ENCODE data around the gene C5AR2.
"Not testable (repeated sequence)": the region's sequence is repeated elsewhere in the genome, so short reads cannot be mapped to it uniquely, and the experiment has no call there.

The C5AR2 gene

DNA sequence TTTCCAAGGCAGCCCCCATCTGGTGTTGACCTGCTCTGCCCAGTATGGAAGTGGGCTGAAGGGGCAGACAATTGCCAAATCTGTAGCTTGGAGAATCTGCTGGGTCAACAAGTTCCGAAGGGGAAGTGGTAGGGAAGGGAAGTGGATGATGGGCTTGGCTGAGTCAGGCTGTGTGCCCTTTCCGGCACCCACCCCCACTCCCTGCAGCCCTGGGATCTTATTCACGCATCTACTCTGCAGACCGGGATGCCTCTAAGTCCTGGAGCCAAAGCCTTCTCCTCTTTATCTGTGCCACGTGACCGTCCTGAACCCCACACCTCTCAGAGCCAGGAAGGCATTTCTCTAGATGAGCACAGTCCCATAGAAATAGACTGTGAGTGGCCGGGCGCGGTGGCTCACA lies 7.5 kb upstream of the C5AR2 start:
- no peak for DNase-seq

DNA sequence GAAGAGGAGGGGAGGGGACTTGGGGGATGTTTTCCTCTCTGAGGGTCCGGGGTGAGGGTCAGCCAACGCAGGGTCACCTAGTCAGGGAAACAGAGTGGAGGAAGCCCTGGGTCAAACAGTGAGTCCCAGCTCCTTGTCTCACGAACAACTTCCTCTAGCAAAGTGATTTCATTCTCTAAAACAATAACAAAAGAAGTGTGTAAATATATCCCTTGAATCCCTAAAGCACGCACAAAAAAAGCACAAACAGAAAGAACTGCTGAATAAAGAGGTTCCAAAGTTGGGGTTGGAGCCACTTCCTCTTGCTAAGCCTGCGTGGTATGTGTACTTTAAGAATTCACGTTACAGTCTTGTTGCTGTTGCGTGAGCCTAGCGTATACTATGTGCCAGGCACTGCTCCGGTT lies 1.5 kb upstream of the C5AR2 start:
- DNase-seq, result no peak

DNA sequence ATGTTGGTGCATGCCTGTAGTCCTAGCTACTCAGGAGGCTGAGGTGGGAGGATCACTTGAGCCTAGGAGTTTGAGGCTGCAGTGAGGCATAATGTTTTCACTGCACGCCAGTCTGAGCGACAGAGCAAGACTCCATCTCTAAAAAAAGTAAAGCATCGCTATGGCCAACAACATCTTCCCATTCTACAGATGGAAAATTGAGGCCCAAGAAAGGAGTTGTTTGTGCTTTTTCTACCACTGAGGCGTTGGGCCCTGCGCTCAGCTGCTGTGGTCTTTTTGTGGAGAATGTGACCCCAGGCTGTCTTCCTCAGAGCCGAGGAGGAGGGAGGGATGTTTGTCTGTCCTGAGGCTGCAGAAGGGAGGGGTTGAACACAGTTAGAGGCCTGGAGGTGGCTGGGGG lies 485 bp upstream of the C5AR2 start:
- DNase-seq, result no peak

DNA sequence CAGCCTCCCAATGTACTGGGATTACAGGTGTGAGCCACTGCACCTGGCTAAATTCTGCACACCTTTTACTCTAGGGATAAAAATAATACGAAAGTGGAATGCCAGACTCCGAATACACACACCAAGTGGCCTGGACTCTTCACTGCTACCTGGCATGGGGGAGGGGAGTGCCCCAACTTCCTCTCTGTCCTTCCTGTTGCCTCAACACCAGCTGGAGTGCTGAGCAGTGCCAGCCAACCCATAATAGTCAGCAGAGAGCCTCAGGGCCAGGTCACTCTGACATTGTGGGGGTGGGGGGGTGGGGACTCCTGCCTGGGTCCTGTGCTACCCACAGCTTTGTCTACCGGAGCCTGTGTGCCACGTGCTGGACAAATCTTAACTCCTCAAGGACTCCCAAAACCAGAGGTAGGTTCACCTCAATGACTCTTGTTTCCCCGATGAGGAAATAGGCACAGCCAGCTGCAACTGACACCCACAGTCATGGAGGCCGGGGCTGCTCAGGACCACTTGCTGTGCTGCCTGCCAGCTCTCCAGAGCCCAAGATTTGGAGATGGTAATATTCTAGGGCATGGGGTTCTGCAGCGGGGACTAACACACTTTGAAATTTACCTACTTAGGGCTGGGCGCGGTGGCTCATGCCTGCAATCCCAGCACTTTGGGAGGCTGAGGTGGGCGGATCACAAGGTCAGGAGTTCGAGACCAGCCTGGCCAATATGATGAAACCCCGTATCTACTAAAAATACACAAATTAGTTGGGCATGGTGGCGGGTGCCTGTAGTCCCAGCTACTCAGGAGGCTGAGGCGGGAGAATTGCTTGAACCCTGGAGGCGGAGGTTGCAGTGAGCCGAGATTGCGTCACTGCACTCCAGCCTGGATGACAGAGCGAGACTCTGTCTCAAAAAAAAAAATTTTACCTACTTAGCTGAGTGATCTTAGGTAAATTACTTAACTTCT lies 5.1 kb downstream of the C5AR2 start:
- DNase-seq, result not testable (repeated sequence)

DNA sequence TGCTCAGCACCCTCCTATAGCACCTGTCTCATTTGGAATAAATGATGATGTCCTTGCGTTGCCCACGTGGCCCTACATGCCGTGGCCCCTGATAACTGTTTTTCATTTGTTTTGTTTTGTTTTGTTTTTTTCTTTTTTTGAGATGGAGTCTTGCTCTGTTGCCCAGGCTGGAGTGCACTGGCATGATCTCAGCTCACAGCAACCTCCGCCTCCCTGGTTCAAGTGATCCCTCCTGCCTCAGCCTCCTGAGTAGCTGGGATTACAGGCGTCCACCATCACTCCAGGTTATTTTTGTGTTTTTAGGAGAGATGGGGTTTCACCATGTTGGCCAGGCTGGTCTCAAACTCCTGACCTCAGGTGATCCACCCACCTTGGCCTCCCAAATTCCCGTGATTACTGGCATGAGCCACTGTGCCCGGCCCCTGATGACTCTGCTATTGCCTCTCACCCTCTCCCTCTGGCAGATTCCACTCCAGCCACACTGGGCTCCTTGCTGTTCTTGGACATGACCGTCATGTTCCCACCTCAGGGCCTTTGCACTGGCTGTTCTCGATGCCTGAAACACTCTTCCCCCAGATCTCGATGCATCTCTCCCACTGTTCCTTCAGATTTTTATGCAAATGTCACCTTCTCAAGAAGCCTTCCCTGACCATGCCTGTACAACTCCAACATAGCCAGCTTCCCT lies 7.4 kb downstream of the C5AR2 start:
- no peak for DNase-seq

DNA sequence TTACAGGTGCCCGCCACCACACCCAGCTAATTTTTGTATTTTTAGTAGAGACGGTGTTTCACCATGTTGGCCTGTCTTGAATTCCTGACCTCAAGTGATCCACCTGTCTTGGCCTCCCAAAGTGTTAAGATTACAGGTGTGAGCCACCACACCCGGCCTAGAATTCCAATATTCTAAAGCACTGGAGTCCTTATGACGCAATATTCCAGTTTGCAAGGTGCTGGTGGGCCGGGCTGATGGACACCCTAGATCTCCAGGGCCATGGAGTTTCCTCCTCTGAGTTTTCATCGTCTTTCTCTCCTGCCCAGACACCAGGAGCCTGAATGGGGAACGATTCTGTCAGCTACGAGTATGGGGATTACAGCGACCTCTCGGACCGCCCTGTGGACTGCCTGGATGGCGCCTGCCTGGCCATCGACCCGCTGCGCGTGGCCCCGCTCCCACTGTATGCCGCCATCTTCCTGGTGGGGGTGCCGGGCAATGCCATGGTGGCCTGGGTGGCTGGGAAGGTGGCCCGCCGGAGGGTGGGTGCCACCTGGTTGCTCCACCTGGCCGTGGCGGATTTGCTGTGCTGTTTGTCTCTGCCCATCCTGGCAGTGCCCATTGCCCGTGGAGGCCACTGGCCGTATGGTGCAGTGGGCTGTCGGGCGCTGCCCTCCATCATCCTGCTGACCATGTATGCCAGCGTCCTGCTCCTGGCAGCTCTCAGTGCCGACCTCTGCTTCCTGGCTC lies 8.7 kb downstream of the C5AR2 start:
- no peak for DNase-seq

DNA sequence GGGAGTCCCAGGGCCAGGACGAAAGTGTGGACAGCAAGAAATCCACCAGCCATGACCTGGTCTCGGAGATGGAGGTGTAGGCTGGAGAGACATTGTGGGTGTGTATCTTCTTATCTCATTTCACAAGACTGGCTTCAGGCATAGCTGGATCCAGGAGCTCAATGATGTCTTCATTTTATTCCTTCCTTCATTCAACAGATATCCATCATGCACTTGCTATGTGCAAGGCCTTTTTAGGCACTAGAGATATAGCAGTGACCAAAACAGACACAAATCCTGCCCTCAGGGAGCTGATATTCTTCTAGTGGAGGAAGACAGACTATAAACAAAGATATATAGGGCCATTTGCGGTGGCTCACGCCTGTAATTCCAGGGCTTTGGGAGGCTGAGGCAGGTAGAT lies 9.8 kb downstream of the C5AR2 start:
- no peak for DNase-seq

DNA sequence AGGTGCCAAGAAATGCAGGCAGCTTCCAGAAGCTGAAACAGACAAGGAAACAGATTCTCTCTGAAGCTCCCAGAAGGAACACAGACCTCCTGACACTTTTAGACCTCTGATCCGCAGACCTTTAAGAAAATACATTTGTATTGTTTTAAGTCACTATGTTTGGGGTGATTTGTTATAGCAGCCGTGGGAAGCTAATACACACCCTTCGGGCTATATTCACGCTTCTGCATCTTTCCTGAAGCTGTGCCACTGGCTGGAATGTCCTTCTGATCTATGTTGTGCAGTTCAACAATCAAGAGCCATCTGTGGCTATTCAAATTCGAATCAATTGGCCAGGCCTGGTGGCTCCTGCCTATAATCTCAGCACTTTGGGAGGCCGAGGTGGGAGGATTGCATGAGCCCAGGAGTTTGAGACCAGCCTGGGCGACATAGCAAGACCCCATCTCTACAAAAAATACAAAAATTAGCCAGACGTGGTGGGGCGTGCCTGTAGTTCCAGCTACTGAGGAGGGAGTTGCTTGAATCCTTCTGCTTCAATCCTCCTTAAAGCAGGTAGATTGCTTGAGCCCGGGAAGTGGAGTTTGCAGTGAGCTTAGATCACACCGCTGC lies 11.3 kb downstream of the C5AR2 start:
- no peak for DNase-seq

DNA sequence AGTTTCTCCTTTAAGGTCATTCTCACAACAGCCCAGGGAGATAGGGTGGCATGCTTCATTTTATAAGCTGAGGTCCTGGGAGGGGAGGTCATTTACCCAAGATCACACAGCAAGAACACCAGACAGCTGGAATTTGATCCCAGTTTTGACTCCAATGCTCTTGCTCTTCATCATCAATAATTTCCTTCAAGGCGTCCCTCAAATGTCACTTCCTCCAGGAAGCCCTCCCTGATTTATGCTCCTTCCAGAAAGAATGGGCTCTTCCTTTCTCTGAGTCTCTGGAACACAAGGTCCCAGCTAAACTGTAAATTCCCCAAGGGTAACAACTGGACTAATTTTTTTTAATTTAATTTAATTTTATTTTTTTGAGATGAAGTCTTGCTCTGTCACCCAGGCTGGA lies 12.4 kb downstream of the C5AR2 start:
- DNase-seq, result no peak

DNA sequence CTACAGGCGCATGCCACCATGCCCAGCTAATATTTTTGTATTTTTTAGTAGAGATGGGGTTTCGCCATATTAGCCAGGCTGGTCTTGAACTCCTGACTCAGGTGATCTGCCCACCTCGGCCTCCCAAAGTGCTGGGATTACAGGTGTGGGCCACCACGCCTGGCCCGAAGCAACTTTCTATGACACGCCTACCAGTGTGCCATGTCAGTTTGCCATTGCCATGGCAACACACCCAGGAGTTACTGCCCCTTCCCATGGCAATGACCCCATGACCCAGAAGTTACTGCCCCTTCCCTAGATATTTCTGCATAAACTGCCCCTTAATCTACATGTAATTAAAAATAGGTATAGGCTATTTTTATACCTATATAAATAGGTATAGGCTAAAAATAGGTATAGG lies 14.0 kb downstream of the C5AR2 start:
- not testable (repeated sequence) for DNase-seq

DNA sequence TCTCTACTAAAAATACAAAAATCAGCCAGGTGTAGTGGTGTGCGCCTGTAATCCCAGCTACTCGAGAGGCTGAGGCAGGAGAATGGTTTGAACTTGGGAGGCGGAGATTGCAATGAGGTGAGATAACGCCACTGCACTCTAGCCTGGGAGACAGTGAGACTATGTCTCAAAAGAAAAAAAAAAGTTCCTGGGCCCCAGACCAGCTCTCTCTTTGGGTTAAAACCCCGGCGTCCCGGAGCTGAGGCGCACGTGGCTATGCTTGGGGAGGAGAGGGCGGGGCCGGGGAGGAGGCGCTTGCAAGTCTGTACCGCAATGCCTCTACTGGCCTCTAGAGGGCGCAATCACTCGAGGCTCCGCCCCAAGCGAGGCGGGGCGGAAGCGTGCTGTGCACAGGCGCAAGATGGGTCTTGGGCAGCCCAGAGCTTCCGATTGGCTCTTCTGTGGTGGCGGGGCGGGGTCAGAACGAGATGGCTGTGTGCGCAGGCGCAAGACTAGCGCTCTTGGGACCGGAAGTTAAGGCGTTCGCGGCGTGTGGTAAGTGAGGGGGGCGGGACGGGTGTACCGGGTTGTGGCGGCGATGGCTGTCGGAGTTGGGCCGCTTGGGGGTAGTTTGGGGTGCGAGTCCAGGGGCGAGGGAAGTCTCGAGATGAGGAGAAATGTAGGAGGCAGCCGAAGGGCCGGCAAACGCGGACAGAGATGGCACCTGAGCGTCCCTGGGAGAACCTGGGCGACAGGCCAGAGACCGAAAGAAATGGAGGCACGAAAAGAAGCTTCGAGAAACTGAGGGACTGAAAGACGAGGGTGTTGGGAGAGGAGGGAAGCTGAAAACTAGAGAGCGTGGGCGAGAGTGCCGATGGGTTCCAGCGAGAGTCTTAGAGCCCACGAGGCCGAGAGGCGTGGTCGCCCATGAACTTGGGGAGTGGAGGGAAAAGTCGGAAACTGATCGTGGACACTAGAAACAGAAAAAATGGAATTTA lies 17.1 kb downstream of the C5AR2 start, which contains the start of gene DHX34:
DHX34 (plus strand) TSS at position 497 of the 977 bp plus-strand sequence. CDS start 3,716 bp downstream, outside the sequence.
- DNase-seq, result peak; percentile 46 to 78

DNA sequence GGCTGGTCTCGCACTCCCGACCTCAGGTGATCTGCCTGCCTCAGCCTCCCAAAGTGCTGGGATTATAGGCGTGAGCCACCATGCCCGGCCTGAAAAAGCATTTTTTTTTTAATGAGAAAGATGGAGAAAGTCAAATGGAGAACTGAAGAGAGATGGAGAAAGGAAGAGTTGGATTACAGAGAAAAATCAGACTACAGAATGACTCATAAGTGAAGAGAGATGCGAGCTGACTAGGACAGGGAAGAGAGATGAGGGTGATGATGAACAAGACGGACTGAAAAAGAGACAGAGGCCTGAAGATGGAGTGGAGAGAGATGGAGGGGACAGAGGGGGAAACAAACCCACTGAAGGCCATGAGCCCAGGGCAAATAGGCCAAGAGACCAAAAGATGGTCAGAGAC lies 18.7 kb downstream of the C5AR2 start:
- DNase-seq, result no peak

DNA sequence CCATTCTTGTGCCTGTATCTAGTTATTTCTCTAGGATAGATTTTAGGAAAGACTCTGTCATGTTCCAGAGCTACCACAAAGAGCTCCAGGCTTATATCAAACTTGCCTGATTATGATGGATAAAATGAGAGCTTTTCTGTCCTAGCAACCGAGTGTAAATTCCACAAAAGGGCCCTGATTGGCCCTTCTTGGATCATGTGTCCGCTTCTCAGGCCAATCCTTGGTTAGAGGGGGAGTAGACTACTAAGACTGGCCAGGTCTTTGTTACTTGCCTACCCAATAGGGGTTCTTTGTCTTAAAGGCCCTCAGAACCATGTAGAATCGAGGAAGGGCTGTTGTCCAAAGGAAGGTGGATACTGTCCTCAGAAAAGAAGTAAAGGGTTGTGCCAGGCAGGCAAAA lies 19.6 kb downstream of the C5AR2 start:
- DNase-seq, result no peak

DNA sequence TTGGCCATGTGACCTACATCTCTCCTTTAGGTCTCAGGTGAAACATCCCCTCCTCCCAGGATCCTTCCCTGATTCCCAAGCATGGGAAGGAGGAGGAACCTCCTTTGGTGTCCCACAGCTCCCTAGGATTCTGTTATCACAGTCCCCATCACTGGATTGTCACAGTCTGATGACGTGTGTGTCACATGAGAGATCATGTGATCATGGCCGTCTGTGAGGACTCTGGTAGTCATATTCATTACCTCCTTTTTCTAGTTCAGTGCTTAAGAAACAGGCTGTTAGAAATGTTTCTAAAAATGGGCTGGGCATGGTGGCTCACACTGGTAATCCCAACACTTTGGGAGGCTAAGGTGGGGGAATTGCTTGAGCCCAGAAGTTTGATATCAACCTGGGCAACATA lies 20.1 kb downstream of the C5AR2 start:
- no peak for DNase-seq

DNA sequence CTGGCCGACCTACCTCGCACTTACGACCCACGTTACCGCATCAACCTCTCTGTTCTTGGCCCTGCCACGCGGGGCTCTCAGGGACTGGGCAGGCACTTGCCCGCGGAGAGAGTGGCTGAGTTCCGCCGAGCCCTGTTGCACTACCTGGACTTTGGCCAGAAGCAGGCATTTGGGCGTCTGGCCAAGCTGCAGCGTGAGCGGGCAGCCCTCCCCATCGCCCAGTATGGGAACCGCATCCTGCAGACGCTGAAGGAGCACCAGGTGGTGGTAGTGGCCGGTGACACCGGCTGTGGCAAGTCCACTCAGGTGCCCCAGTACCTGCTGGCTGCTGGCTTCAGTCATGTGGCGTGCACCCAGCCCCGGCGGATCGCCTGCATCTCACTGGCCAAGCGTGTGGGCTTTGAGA lies 21.3 kb downstream of the C5AR2 start:
- no peak for DNase-seq

DNA sequence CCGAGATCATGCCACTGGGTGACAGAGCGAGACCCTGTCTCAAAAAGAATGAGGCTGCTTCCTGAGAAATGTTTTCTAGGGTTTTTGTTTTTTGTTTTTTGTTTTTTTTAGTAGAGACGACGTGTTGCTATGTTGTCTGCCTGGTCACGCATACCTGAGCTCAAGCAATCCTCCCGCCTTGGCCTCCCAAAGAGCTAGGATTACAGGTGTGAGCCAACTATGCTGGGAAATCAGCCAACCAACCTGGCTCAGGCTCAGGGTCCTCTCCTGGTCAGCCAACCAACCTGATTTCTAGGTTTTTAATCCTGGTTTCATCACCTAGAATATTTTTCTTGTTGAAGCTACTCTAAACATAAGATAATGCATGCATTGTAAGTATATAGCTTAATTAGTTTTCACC lies 24.9 kb downstream of the C5AR2 start:
- DNase-seq, result no peak

DNA sequence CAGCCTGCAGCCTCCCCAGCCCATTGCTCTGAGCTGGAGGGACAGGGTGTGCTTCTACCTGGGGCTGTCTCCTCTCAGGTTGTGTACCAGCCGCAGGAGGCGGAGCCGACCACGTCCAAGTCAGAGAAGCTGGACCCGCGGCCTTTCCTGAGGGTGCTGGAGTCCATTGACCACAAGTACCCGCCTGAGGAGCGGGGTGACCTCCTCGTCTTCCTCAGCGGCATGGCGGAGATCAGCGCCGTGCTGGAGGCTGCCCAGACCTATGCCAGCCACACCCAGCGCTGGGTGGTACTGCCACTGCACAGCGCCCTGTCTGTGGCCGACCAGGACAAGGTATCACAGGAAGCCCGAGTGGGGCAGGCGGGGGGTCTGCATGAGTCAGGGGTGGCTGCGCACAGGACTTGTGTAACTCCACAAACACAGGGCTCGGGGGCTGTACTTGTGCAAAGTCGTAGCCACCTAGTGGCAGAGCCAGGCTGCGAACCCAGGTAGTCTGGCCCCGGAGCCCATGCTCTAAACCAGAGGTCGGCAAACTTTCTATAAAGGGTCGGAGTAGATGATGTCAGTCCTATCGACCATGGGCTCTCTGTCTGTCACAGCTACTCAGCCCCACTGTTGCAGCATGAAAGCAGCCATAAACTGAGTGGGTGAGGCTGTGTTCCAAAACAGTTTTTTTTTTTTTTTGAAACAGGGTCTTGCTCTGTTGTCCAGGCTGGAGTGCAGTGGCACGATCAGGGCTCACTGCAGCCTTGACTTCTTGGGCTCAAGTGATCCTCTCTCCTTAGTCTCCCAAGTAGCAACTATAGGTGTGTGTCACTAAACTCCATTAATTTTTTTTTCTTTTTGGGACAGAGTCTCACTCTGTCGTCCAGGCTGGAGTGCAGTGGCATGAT lies 26.1 kb downstream of the C5AR2 start:
- no peak for DNase-seq

DNA sequence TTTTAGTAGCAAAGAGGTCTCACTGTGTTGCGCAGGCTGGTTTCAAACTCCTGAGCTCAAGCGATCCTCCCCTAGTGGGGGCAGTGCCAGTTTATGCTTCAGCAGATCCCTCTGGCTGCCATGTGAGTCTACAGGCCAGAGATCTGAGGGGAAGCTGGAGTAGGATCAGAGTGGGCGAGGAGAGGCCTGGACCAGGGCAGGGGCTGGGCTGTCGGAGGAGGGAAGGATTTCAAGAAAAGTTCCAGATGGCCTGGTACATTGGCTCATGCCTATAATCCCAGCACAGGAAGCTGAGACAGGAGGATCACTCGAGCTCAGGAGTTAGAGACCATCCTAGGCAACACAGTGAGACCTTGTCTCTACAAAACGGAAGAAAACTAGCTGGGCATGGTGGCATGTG lies 27.0 kb downstream of the C5AR2 start:
- DNase-seq, result no peak

DNA sequence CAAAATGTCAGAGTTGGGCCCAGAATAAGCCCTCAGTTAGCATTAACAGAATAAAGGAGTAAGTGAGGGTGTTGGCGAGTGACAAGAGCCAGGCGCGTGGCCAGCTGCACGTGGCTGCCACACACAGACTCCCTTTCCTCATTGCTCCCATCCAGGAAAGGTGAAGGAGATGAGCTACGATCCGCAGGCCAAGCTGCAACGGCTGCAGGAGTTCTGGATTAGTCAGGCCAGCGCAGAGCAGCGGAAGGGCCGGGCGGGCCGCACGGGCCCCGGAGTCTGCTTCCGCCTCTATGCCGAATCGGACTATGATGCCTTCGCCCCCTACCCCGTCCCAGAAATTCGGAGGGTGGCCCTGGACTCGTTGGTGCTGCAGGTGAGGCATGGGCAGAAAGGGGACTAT lies 30.3 kb downstream of the C5AR2 start:
- no peak for DNase-seq

DNA sequence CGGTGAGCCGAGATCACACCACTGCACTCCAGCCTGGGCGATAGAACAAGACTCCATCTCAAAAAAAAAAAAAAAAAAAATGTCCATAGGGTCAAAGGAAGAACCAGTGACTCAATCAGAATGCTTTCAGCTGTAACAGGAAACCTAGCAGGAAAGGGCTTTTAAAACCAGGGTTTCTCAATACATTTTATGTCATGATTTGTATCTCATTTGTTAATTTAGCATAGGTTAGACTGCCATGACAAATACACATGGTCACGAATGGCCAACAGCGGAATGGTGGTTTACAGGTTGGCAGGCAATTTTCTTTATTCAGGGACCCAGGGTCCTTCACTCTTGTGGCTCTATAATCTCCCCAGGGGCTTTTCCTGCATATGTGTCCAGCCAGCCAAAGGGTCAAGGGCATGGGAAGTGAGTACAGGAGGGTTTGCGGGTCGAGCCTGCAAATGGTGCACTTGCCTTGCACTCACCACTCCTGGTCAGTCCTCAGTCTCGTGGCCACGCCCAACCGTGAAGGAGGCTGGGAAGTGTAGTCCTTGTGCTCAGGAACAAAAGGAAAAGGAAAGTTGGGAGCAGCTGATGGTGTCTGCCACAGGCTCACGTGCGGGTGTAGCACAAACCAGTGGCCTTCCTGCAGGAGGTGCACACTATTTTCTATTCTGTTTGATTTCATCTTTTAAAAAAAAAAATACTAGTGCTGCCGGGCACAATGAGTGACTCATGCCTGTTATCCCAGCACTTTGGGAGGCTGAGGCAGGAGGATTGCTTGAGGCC lies 32.0 kb downstream of the C5AR2 start:
- DNase-seq, result no peak

Measured in cerebellar nuclear complex (tissue), 1 donor.